H1 (cell line): ENCODE measurements around the gene NOTUM.

Experiments used
- POLR2A ChIP-seq, 2 experiments: IDR thresholded peaks; 1 replicate in 1 of 2; 2 replicates in 1 of 2; pipeline ENCODE4 v1.6.1; 2011; ENCODE audit warnings: low read depth in 2 of 2, low read length in 2 of 2, mild to moderate bottlenecking in 2 of 2; ENCODE audit errors: control extremely low read depth in 1 of 2
- POLR2AphosphoS5 ChIP-seq: IDR thresholded peaks from 2 replicates; pipeline ENCODE4 v1.6.1; 2011; ENCODE audit warnings: low read depth, low read length
- TF ChIP-seq, protein P1 (sequence below), 3 experiments: IDR thresholded peaks; 1 replicate in 2 of 3; 2 replicates in 1 of 3; pipeline versions ENCODE4 v1.5.1 to v1.6.1; 2011; ENCODE audit warnings: low read length in 3 of 3, mild to moderate bottlenecking in 3 of 3, inconsistent platforms in 2 of 3, low read depth in 1 of 3, moderate library complexity in 1 of 3; ENCODE audit not compliant: insufficient read depth in 1 of 3; ENCODE audit errors: control extremely low read depth in 1 of 3

- TF ChIP-seq POLR2A (IDR thresholded peaks at IDR 0.05; ENCODE audit: control extremely low read depth in 1 of 2, low read depth in 2 of 2, low read length in 2 of 2) (no peak), POLR2AphosphoS5 (no peak)
- TF ChIP-seq, protein P1, sequence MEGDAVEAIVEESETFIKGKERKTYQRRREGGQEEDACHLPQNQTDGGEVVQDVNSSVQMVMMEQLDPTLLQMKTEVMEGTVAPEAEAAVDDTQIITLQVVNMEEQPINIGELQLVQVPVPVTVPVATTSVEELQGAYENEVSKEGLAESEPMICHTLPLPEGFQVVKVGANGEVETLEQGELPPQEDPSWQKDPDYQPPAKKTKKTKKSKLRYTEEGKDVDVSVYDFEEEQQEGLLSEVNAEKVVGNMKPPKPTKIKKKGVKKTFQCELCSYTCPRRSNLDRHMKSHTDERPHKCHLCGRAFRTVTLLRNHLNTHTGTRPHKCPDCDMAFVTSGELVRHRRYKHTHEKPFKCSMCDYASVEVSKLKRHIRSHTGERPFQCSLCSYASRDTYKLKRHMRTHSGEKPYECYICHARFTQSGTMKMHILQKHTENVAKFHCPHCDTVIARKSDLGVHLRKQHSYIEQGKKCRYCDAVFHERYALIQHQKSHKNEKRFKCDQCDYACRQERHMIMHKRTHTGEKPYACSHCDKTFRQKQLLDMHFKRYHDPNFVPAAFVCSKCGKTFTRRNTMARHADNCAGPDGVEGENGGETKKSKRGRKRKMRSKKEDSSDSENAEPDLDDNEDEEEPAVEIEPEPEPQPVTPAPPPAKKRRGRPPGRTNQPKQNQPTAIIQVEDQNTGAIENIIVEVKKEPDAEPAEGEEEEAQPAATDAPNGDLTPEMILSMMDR (IDR thresholded peaks at IDR 0.05; ENCODE audit: control extremely low read depth in 1 of 3, insufficient read depth in 1 of 3, low read depth in 1 of 3, low read length in 3 of 3), result no peak
Observed at GRCh38 chr17:81902653-81903414, 58.2 kb downstream of the NOTUM start.
